Endothelial cell of umbilical vein (primary cell): ENCODE results near the gene SNAPIN.

Experiments used
- CTCF ChIP-seq, 2 donors: IDR thresholded peaks; 1 replicate in 1 of 2; 2 replicates in 1 of 2; pipeline ENCODE4 v1.5.1; 2011; ENCODE audit warnings: low read length in 2 of 2, mild to moderate bottlenecking in 2 of 2, moderate library complexity in 2 of 2, control low read depth in 1 of 2, inconsistent platforms in 1 of 2, low read depth in 1 of 2; ENCODE audit not compliant: insufficient read depth in 1 of 2; ENCODE audit errors: extremely low read depth in 1 of 2
- EZH2 ChIP-seq: IDR thresholded peaks from 2 replicates; pipeline ENCODE4 v1.6.1; 2012; ENCODE audit warnings: borderline replicate concordance, low read depth, mild to moderate bottlenecking, moderate library complexity, low read length, inconsistent platforms; ENCODE audit not compliant: severe bottlenecking
- JUN ChIP-seq: IDR thresholded peaks from 2 replicates; pipeline ENCODE4 v1.6.1; 2011; ENCODE audit warnings: borderline replicate concordance, low read depth; ENCODE audit not compliant: insufficient read length, insufficient read depth

DNA sequence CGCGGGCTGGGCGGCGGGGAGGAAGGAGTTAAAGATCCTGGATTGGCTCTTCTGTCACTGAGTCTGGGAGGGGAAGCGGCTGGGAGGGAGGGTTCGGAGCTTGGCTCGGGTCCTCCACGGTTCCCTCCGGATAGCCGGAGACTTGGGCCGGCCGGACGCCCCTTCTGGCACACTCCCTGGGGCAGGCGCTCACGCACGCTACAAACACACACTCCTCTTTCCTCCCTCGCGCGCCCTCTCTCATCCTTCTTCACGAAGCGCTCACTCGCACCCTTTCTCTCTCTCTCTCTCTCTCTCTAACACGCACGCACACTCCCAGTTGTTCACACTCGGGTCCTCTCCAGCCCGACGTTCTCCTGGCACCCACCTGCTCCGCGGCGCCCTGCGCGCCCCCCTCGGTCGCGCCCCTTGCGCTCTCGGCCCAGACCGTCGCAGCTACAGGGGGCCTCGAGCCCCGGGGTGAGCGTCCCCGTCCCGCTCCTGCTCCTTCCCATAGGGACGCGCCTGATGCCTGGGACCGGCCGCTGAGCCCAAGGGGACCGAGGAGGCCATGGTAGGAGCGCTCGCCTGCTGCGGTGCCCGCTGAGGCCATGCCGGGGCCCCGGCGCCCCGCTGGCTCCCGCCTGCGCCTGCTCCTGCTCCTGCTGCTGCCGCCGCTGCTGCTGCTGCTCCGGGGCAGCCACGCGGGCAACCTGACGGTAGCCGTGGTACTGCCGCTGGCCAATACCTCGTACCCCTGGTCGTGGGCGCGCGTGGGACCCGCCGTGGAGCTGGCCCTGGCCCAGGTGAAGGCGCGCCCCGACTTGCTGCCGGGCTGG, 20.2 kb downstream of the SNAPIN start, which contains the start of gene NPR1:
- TF ChIP-seq CTCF (IDR thresholded peaks at IDR 0.05; ENCODE audit: extremely low read depth in 1 of 2, insufficient read depth in 1 of 2, low read depth in 1 of 2, low read length in 2 of 2) (peak in 1 of 2 donors; percentile 7), EZH2 (no peak), JUN (no peak)
